Endothelial cell of umbilical vein (primary cell): ENCODE data around the gene CAMK2D. TPM values are rescaled to one million over a fixed set of nuclear protein-coding genes. Genes with fewer than 3 reads are reported as not detected.

Experiments used
- BruUV-seq: library from RNA; stranded (reverse); fragments of 400-500 nt; replicated peaks from 2 replicates; lab custom pipeline; 2021; lab: Mats Ljungman, UMichigan
- CTCF ChIA-PET: fragments of 300-600, 350-600 bp; sonication (Branson Sonifier 250); formaldehyde crosslinking; loops from one replicate; lab custom pipeline; 2021; ENCODE audit warnings: antibody characterized with exemption, inconsistent platforms; lab: Charles Lee
- POLR2A ChIA-PET: fragments of 300-600, 350-600 bp; sonication (Branson Sonifier 250); formaldehyde crosslinking; loops from one replicate; lab custom pipeline; 2021; ENCODE audit warnings: antibody characterized with exemption, inconsistent platforms; lab: Charles Lee
- DNase-seq: peaks from one replicate; pipeline ENCODE4 v3.0.0-alpha.2; 2011; ENCODE audit warnings: low read depth, low spot score
- FAIRE-seq: peaks from 2 replicates; lab custom pipeline; 2011; peaks lifted over from hg19 to GRCh38; lab: Jason Lieb, UNC
- H2AFZ ChIP-seq: 2 replicates; pipeline ENCODE4 v1.6.0; 2012; ENCODE audit warnings: low read depth, low read length, control low read depth, inconsistent platforms
- H3K27ac ChIP-seq: 2 replicates; pipeline ENCODE4 v1.5.1; 2011; ENCODE audit warnings: low read depth, mild to moderate bottlenecking, control low read depth, low read length, moderate library complexity; ENCODE audit not compliant: insufficient read depth
- H3K27me3 ChIP-seq, 2 experiments: 2 replicates each; pipeline versions ENCODE4 v1.6.0 to v1.6.1; 2011; ENCODE audit warnings: low read length in 2 of 2, mixed read lengths in 1 of 2; ENCODE audit not compliant: control insufficient read depth in 2 of 2, insufficient read depth in 2 of 2
- H3K36me3 ChIP-seq, 2 experiments: 2 replicates in 1 of 2; 3 replicates in 1 of 2; pipeline ENCODE4 v1.5.1; 2011; ENCODE audit warnings: low read length in 2 of 2, mild to moderate bottlenecking in 1 of 2, moderate library complexity in 1 of 2; ENCODE audit not compliant: control insufficient read depth in 2 of 2, insufficient read depth in 2 of 2; ENCODE audit errors: extremely low read depth in 1 of 2
- H3K4me1 ChIP-seq: 3 replicates; pipeline ENCODE4 v1.5.1; 2011; ENCODE audit warnings: mild to moderate bottlenecking, low read length; ENCODE audit not compliant: control insufficient read depth, insufficient read depth; ENCODE audit errors: extremely low read depth
- H3K4me2 ChIP-seq: 2 replicates; pipeline ENCODE4 v1.6.1; 2011; ENCODE audit warnings: low read length, control low read depth, mixed read lengths; ENCODE audit not compliant: insufficient read depth
- H3K4me3 ChIP-seq, 3 experiments: fragments of 200-600 bp in 1 of 3; sonication (generic), shearing (Covaris generic) in 1 of 3; replicated peaks in 1 of 3; 2 replicates each; pipeline ENCODE4 v1.5.1; 2011 to 2016; ENCODE audit warnings: control low read depth in 3 of 3, low read length in 3 of 3, mild to moderate bottlenecking in 2 of 3, inconsistent platforms in 1 of 3, low read depth in 1 of 3, moderate library complexity in 1 of 3; ENCODE audit not compliant: insufficient read depth in 1 of 3
- H3K79me2 ChIP-seq: 2 replicates; pipeline ENCODE4 v1.6.0; 2012; ENCODE audit warnings: low read length, inconsistent platforms; ENCODE audit not compliant: control insufficient read depth, insufficient read depth
- H3K9ac ChIP-seq: replicated peaks from 2 replicates; pipeline ENCODE3; 2011; ENCODE audit warnings: low read length, control low read depth; ENCODE audit not compliant: insufficient read depth; ENCODE audit errors: extremely low read depth
- H3K9me1 ChIP-seq: replicated peaks from 3 replicates; pipeline ENCODE4 v1.6.0; 2011; ENCODE audit warnings: mild to moderate bottlenecking, low read length; ENCODE audit not compliant: control insufficient read depth, insufficient read depth; ENCODE audit errors: extremely low read depth
- H3K9me3 ChIP-seq: replicated peaks from 2 replicates; pipeline ENCODE4 v1.5.1; 2012; ENCODE audit warnings: low read length, inconsistent platforms; ENCODE audit not compliant: control insufficient read depth, insufficient read depth
- H4K20me1 ChIP-seq: replicated peaks from 2 replicates; pipeline ENCODE3; 2011; ENCODE audit warnings: mild to moderate bottlenecking, low read length; ENCODE audit not compliant: control insufficient read depth, insufficient read depth; ENCODE audit errors: extremely low read depth
- EZH2 ChIP-seq: IDR thresholded peaks from 2 replicates; pipeline ENCODE4 v1.6.1; 2012; ENCODE audit warnings: borderline replicate concordance, low read depth, mild to moderate bottlenecking, moderate library complexity, low read length, inconsistent platforms; ENCODE audit not compliant: severe bottlenecking
- FOS ChIP-seq: IDR thresholded peaks from 2 replicates; pipeline ENCODE4 v1.6.1; 2011; ENCODE audit warnings: mild to moderate bottlenecking, low read length, moderate library complexity, borderline replicate concordance; ENCODE audit not compliant: insufficient read depth
- GATA2 ChIP-seq: IDR thresholded peaks from 2 replicates; pipeline ENCODE4 v1.7.0; 2011; ENCODE audit warnings: low read depth, mild to moderate bottlenecking, moderate library complexity, mixed read lengths, low read length; ENCODE audit not compliant: insufficient read length, insufficient read depth
- JUN ChIP-seq: IDR thresholded peaks from 2 replicates; pipeline ENCODE4 v1.6.1; 2011; ENCODE audit warnings: borderline replicate concordance, low read depth; ENCODE audit not compliant: insufficient read length, insufficient read depth
- MYC ChIP-seq: IDR thresholded peaks from one replicate; pipeline ENCODE4 v1.6.1; 2011; ENCODE audit warnings: mild to moderate bottlenecking, low read depth, low read length
- POLR2A ChIP-seq: IDR thresholded peaks from 2 replicates; pipeline ENCODE4 v1.6.1; 2012; ENCODE audit warnings: low read depth, mild to moderate bottlenecking, control low read depth, low read length
- POLR2AphosphoS5 ChIP-seq: IDR thresholded peaks from 2 replicates; pipeline ENCODE4 v1.6.1; 2012; ENCODE audit warnings: low read depth, mild to moderate bottlenecking, control low read depth, low read length, moderate library complexity; ENCODE audit not compliant: insufficient read depth
- dilution Hi-C: fragments of 300-500 bp; cut with MboI; formaldehyde crosslinking; loops from one replicate; pipeline ENCODE4 v1.15.0; 2019; ENCODE audit warnings: low sequenced_read_pairs; ENCODE audit not compliant: extremely low pct_ligation_motif_present
- intact Hi-C: fragments of 100-400 bp; cut with micrococcal nuclease; formaldehyde crosslinking; loops from one replicate; pipeline ENCODE4 v1.10.0; 2022
- polyA plus RNA-seq, 4 experiments: library from polyadenylated mRNA; depleted of rRNA in 3 of 4; stranded (reverse) in 3 of 4; unstranded in 1 of 4; fragments of >200 nt; gene quantifications; 2 replicates each; pipeline versions ENCODE4 v1.2.1 to v1.2.3, GENCODE V29; 2011 to 2012; ENCODE audit warnings: missing spikeins in 1 of 4
- total RNA-seq: library from RNA; stranded (reverse); gene quantifications from 2 replicates; pipeline ENCODE4 v1.2.3, GENCODE V29; 2021
- TF ChIP-seq, protein P1 (sequence below), 2 donors: IDR thresholded peaks; 1 replicate in 1 of 2; 2 replicates in 1 of 2; pipeline ENCODE4 v1.5.1; 2011; ENCODE audit warnings: low read length in 2 of 2, mild to moderate bottlenecking in 2 of 2, moderate library complexity in 2 of 2, control low read depth in 1 of 2, inconsistent platforms in 1 of 2, low read depth in 1 of 2; ENCODE audit not compliant: insufficient read depth in 1 of 2; ENCODE audit errors: extremely low read depth in 1 of 2
- TF ChIP-seq, protein P2 (sequence below): IDR thresholded peaks from 2 replicates; pipeline ENCODE4 v1.6.1; 2011; ENCODE audit not compliant: insufficient read depth, insufficient read length

CAMK2D gene
- total and polyA plus RNA-seq, 2 donors (not counting 3 experiments of a cell fraction or from before 2014, with no cell fraction given): 10.4 to 30.7 TPM

DNA sequence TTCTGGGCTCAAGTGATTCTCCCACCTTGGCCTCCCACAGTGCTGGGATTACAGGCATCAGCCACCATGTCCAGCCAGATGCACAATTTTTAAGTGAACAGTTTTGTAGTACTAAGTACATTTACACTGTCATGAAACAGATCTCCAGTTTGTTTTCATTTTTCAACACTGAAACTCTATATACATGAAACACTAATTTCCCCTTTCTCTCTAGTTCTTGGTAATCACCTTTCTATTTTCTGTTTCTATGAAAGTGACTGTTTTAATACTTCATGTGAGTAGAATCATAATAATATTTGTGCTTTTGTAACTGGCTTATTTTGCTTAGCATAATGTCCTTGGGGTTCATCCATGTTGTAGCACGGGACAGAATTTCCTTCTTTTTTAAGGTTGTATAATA, 237.4 kb downstream of the CAMK2D start:
- Histone ChIP-seq H3K36me3 (no peaks in the 10 kb centered on the region), H3K27me3 (no peaks in the 10 kb centered on the region), H4K20me1 (no peaks in the 10 kb centered on the region), H3K9me1 (no peaks in the 10 kb centered on the region), H3K9me3 (no peaks in the 10 kb centered on the region), H3K4me2 (no peak overlapping the region), H2AFZ (no peak overlapping the region), H3K4me3 (no peak overlapping the region), H3K4me1 (no peaks in the 10 kb centered on the region), H3K9ac (no peak overlapping the region), H3K79me2 (no peaks in the 10 kb centered on the region), H3K27ac (no peak overlapping the region)
- dilution Hi-C loops (no loop called here), intact Hi-C loops (no loop called here)
- BruUV-seq: no TSS peak
- FAIRE-seq: no peak
- POLR2A ChIA-PET: no interaction called here
- TF ChIP-seq POLR2A: no peak
- TF ChIP-seq GATA2: no peak
- TF ChIP-seq, protein P1, sequence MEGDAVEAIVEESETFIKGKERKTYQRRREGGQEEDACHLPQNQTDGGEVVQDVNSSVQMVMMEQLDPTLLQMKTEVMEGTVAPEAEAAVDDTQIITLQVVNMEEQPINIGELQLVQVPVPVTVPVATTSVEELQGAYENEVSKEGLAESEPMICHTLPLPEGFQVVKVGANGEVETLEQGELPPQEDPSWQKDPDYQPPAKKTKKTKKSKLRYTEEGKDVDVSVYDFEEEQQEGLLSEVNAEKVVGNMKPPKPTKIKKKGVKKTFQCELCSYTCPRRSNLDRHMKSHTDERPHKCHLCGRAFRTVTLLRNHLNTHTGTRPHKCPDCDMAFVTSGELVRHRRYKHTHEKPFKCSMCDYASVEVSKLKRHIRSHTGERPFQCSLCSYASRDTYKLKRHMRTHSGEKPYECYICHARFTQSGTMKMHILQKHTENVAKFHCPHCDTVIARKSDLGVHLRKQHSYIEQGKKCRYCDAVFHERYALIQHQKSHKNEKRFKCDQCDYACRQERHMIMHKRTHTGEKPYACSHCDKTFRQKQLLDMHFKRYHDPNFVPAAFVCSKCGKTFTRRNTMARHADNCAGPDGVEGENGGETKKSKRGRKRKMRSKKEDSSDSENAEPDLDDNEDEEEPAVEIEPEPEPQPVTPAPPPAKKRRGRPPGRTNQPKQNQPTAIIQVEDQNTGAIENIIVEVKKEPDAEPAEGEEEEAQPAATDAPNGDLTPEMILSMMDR (IDR thresholded peaks at IDR 0.05; ENCODE audit: extremely low read depth in 1 of 2, insufficient read depth in 1 of 2, low read depth in 1 of 2, low read length in 2 of 2): no peak
- TF ChIP-seq POLR2AphosphoS5: no peak
- no peak for TF ChIP-seq JUN
- TF ChIP-seq MYC: no peak
- TF ChIP-seq EZH2: no peak
- TF ChIP-seq, protein P2, sequence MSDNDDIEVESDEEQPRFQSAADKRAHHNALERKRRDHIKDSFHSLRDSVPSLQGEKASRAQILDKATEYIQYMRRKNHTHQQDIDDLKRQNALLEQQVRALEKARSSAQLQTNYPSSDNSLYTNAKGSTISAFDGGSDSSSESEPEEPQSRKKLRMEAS: no peak
- TF ChIP-seq FOS: no peak
- CTCF ChIA-PET: no interaction called here
- DNase-seq: no peak
